Progenitor cell of endocrine pancreas (in vitro differentiated cells): Measurements from ENCODE around the gene ABI3. TPM values are rescaled to one million over a fixed set of nuclear protein-coding genes. Genes with fewer than 3 reads are reported as not detected.

ENCODE experiments used
- DNase-seq: peaks from one replicate; pipeline ENCODE4 v3.0.0; 2021; ENCODE audit warnings: low spot score; ENCODE audit not compliant: unreplicated experiment
- H3K27ac Mint-ChIP-seq: 2 replicates; pipeline ENCODE4 v1.8.0; 2021; ENCODE audit warnings: mild to moderate bottlenecking, moderate library complexity, mixed read lengths
- H3K27me3 Mint-ChIP-seq: 2 replicates; pipeline ENCODE4 v1.8.0; 2021; ENCODE audit warnings: mixed read lengths
- H3K36me3 Mint-ChIP-seq: 2 replicates; pipeline ENCODE4 v1.8.0; 2022; ENCODE audit warnings: mixed read lengths; ENCODE audit not compliant: insufficient read depth
- H3K4me1 Mint-ChIP-seq: 2 replicates; pipeline ENCODE4 v1.8.0; 2021; ENCODE audit warnings: low read depth, mixed read lengths
- H3K4me3 Mint-ChIP-seq: 2 replicates; pipeline ENCODE4 v1.8.0; 2021; ENCODE audit warnings: low read depth, mild to moderate bottlenecking, moderate library complexity, mixed read lengths
- H3K9me3 Mint-ChIP-seq: 2 replicates; pipeline ENCODE4 v1.8.0; 2021; ENCODE audit warnings: low read depth, mixed read lengths
- total RNA-seq: library from RNA; stranded (reverse); gene quantifications from 2 replicates; pipeline ENCODE4 v1.2.1, GENCODE V29; 2021
- TF ChIP-seq, protein P1 (sequence below): fragments of 200-600 bp; sonication (generic); IDR thresholded peaks from one replicate; pipeline ENCODE4 v1.5.0; 2021; ENCODE audit warnings: antibody characterized with exemption, mild to moderate bottlenecking; ENCODE audit not compliant: unreplicated experiment

The ABI3 gene
- total RNA-seq, 1 donor from 2014 or later = not detected

DNA sequence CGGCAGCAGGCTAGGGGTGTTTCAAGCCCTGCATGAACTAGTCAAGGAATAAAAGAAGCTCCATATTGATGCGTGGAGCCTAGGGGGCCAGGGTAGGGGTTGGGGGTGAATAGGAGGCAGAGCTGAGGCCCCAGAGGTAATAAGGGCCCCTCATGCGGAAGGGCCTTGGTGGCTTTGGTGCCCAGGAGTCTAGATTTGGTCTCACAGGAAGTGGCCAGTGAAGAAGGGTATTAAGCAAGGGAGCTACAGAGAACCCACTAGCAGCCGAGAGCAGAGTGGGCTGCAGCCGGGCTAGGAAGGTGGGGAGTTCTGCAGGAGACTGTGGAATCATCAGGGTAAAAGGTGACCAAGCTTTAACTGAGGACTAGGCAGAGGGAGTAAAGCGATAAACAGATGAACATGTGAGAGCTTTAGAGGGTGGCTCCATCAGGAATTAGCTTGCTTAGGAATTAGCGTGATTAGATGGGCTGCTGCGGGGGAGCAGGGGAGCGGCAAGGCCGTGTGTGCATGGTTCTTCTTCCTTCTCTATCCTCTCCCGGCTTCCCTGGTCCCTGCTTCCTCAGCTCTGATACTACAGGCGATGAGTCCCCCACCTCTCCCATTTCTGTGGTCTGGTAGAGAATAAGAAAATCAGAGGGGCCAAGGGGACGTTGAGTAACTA lies 10.0 kb upstream of the ABI3 start:
- Mint-ChIP-seq H3K27ac (no peak overlapping the region), H3K36me3 (no peaks in the 10 kb centered on the region), H3K4me3 (no peak overlapping the region)

GRCh38 chr17:49201481-49201927 lies 9.0 kb upstream of the ABI3 start:
- no peaks in the 10 kb centered on the region for H3K9me3 Mint-ChIP-seq
- no peak overlapping the region for H3K4me3 Mint-ChIP-seq
- H3K27ac Mint-ChIP-seq = no peak overlapping the region
- H3K27me3 Mint-ChIP-seq = peaks cover 27% of the 10 kb centered on the region
- peaks cover 2% of the 10 kb centered on the region for H3K4me1 Mint-ChIP-seq
- TF ChIP-seq, protein P1, sequence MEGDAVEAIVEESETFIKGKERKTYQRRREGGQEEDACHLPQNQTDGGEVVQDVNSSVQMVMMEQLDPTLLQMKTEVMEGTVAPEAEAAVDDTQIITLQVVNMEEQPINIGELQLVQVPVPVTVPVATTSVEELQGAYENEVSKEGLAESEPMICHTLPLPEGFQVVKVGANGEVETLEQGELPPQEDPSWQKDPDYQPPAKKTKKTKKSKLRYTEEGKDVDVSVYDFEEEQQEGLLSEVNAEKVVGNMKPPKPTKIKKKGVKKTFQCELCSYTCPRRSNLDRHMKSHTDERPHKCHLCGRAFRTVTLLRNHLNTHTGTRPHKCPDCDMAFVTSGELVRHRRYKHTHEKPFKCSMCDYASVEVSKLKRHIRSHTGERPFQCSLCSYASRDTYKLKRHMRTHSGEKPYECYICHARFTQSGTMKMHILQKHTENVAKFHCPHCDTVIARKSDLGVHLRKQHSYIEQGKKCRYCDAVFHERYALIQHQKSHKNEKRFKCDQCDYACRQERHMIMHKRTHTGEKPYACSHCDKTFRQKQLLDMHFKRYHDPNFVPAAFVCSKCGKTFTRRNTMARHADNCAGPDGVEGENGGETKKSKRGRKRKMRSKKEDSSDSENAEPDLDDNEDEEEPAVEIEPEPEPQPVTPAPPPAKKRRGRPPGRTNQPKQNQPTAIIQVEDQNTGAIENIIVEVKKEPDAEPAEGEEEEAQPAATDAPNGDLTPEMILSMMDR = no peak
- no peaks in the 10 kb centered on the region for H3K36me3 Mint-ChIP-seq
- no peak for DNase-seq

More for the DNA sequence above, 10.0 kb upstream of the ABI3 start:
- H3K27me3 Mint-ChIP-seq = peaks cover 25% of the 10 kb centered on the region
- H3K9me3 Mint-ChIP-seq = no peaks in the 10 kb centered on the region
- TF ChIP-seq, protein P1 = no peak
- DNase-seq = no peak
- peaks cover 2% of the 10 kb centered on the region for H3K4me1 Mint-ChIP-seq

DNA sequence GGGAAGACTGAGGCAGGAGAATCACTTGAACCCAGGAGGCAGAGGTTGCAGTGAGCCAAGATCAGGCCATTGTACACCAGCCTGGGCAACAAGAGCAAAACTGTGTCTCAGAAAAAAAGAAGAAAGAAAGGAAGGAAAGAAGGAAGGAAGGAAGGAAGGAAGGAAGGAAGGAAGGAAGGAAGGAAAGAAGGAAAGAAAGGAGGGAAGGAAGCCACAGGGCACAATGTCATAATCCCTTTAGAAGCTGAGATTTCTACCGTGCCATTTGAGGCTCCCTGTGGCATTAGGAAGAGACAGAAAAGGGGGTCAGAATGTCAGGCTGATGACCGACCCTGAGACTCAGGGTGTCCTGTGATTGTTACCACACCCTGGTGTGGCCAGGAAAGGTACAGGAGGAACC lies 6.7 kb upstream of the ABI3 start:
- no peak overlapping the region for H3K27ac Mint-ChIP-seq
- DNase-seq = no peak
- H3K4me1 Mint-ChIP-seq = peaks cover 2% of the 10 kb centered on the region
- TF ChIP-seq, protein P1 = no peak
- peaks cover 36% of the 10 kb centered on the region for H3K27me3 Mint-ChIP-seq
- no peaks in the 10 kb centered on the region for H3K36me3 Mint-ChIP-seq
- H3K9me3 Mint-ChIP-seq = no peaks in the 10 kb centered on the region
- no peak overlapping the region for H3K4me3 Mint-ChIP-seq

DNA sequence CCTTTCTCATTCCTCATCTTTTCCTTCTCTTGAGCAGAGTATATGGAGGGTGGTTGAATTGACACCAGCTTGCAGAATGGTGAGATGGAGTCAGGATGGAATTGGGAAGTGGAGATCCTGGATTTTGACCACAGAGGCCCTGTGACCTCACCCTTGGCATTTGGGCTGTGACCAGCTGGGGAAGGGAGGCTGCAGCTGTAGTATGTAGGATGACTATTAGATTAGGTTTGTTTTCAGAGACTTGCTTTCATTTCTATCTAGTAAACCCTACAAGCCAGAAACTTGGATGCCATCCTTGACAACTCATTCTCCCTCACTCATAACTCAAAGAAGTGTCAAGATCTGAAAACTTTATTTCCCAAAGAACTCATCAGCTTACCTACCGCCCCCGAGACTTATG lies 6.0 kb upstream of the ABI3 start:
- no peak overlapping the region for H3K4me3 Mint-ChIP-seq
- H3K36me3 Mint-ChIP-seq = no peaks in the 10 kb centered on the region
- H3K4me1 Mint-ChIP-seq = peaks cover 2% of the 10 kb centered on the region
- H3K9me3 Mint-ChIP-seq = no peaks in the 10 kb centered on the region
- H3K27ac Mint-ChIP-seq = no peak overlapping the region
- DNase-seq = no peak
- H3K27me3 Mint-ChIP-seq = peaks cover 42% of the 10 kb centered on the region
- TF ChIP-seq, protein P1 = no peak

GRCh38 chr17:49209061-49209571 lies 1.4 kb upstream of the ABI3 start:
- Mint-ChIP-seq H3K27ac (no peak overlapping the region), H3K9me3 (no peaks in the 10 kb centered on the region), H3K27me3 (peaks cover 31% of the 10 kb centered on the region), H3K36me3 (no peaks in the 10 kb centered on the region), H3K4me1 (peaks cover 2% of the 10 kb centered on the region), H3K4me3 (no peak overlapping the region)
- no peak for DNase-seq
- TF ChIP-seq, protein P1 = no peak
